HUES6 (cell line): ENCODE results near the gene ITPRIP.

Experiments used
- H3K27ac ChIP-seq: 2 replicates; pipeline ENCODE4 v1.7.0; 2013; ENCODE audit warnings: low read depth, mild to moderate bottlenecking, low read length, inconsistent platforms
- H3K27me3 ChIP-seq: 2 replicates; pipeline ENCODE4 v1.6.1; 2013; ENCODE audit warnings: low read length; ENCODE audit not compliant: control insufficient read depth, insufficient read depth
- H3K36me3 ChIP-seq: 2 replicates; pipeline ENCODE4 v1.6.1; 2013; ENCODE audit warnings: low read length; ENCODE audit not compliant: control insufficient read depth, insufficient read depth
- H3K4me1 ChIP-seq: 2 replicates; pipeline ENCODE4 v1.6.1; 2013; ENCODE audit warnings: low read length; ENCODE audit not compliant: control insufficient read depth, insufficient read depth
- H3K4me3 ChIP-seq: 2 replicates; pipeline ENCODE4 v1.5.1; 2013; ENCODE audit warnings: low read depth, low read length
- H3K9ac ChIP-seq: one replicate; pipeline ENCODE4 v1.6.1; 2013; ENCODE audit warnings: mild to moderate bottlenecking, low read length
- H3K9me3 ChIP-seq: 2 replicates; pipeline ENCODE4 v1.6.1; 2013; ENCODE audit warnings: low read depth, low read length; ENCODE audit not compliant: control insufficient read depth, insufficient read depth

Gene ITPRIP

DNA sequence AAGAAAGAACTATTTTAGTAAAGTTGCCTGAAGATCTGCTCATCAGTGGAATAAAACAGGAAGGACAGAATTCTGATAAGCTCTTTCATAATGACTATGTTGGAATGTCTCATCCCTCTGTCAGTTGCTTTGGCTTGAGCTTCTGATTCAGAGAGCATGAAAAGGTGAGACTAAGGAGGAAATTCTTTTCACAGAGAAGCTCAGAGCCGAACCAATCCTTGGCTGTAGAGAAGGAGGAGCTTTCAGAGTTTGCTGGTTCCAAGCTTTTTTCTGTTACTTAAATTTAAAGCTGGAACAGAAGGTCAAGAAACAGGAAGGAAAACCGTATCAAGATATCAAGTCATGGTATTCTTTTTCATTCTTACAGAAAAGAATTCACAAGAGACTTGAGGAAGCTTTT lies 45.3 kb downstream of the ITPRIP start:
- H3K4me1 ChIP-seq = peaks cover 9% of the 10 kb centered on the region
- H3K27me3 ChIP-seq = no peaks in the 10 kb centered on the region
- H3K4me3 ChIP-seq = no peak overlapping the region
- H3K9me3 ChIP-seq = no peaks in the 10 kb centered on the region
- no peaks in the 10 kb centered on the region for H3K36me3 ChIP-seq
- no peak overlapping the region for H3K9ac ChIP-seq
- no peak overlapping the region for H3K27ac ChIP-seq

- H3K9ac ChIP-seq = no peak overlapping the region
- H3K4me3 ChIP-seq = 0 out of 2 replicates have a peak overlapping the region, but pooled peaks have one; percentile 30
- no peak overlapping the region for H3K27ac ChIP-seq
- no peaks in the 10 kb centered on the region for H3K9me3 ChIP-seq
- H3K4me1 ChIP-seq = peaks cover 4% of the 10 kb centered on the region
- H3K36me3 ChIP-seq = no peaks in the 10 kb centered on the region
- no peaks in the 10 kb centered on the region for H3K27me3 ChIP-seq
These were observed 46.8 kb downstream of the ITPRIP start for GRCh38 chr10:104291439-104291951.

DNA sequence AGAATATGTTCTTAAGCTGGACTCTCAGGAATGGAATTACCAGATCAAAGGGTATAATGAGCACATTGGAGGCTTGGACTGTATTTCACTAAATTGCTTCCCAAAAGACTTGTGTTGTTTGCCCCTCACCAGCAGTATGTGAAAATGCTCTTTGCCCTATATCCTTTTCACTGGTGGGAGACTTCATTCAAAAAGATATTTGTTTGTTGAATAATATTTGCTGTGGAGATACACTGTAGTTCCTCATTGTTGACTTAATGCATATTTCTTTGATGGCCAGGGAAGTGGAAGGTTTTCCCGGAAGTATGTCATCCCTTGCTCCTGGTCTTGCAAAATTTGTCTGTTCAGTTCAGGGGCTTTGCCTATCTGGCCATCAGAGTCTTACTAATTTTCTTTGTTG lies 49.9 kb downstream of the ITPRIP start:
- H3K9ac ChIP-seq = no peak overlapping the region
- no peaks in the 10 kb centered on the region for H3K27me3 ChIP-seq
- H3K9me3 ChIP-seq = no peaks in the 10 kb centered on the region
- no peak overlapping the region for H3K4me3 ChIP-seq
- H3K27ac ChIP-seq = no peak overlapping the region
- peaks cover 4% of the 10 kb centered on the region for H3K4me1 ChIP-seq
- H3K36me3 ChIP-seq = no peaks in the 10 kb centered on the region

- H3K9ac ChIP-seq = no peak overlapping the region
- no peaks in the 10 kb centered on the region for H3K27me3 ChIP-seq
- H3K36me3 ChIP-seq = no peaks in the 10 kb centered on the region
- peaks cover 2% of the 10 kb centered on the region for H3K4me1 ChIP-seq
- no peak overlapping the region for H3K27ac ChIP-seq
- H3K4me3 ChIP-seq = no peak overlapping the region
- no peaks in the 10 kb centered on the region for H3K9me3 ChIP-seq
These were observed 51.3 kb downstream of the ITPRIP start for GRCh38 chr10:104286939-104287338.

- H3K36me3 ChIP-seq = no peaks in the 10 kb centered on the region
- no peak overlapping the region for H3K4me3 ChIP-seq
- H3K4me1 ChIP-seq = no peaks in the 10 kb centered on the region
- H3K27ac ChIP-seq = no peak overlapping the region
- H3K27me3 ChIP-seq = no peaks in the 10 kb centered on the region
- no peak overlapping the region for H3K9ac ChIP-seq
- H3K9me3 ChIP-seq = no peaks in the 10 kb centered on the region
These were observed 53.4 kb downstream of the ITPRIP start for GRCh38 chr10:104284846-104285245.

DNA sequence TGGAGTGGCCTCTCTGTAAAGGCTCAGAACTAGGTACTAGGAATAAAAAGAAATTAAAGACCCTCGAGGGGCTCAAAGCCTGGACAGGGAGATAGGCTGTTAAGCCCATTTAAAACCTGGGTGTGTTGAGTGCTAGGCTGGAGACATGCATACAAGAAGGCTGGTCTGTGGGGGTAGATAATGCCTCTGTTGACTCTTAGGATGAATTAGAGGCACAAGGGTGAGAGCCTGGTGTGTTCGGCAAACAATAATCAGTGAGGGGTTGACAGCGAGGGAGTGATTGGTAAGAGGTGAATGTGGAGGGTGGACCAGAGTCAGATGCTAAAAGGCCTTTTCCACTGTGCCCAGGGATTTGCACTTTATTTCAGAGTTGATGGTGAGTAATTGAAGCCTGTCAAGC lies 56.6 kb downstream of the ITPRIP start:
- H3K27me3 ChIP-seq = no peaks in the 10 kb centered on the region
- H3K27ac ChIP-seq = no peak overlapping the region
- no peaks in the 10 kb centered on the region for H3K4me1 ChIP-seq
- H3K4me3 ChIP-seq = no peak overlapping the region
- no peaks in the 10 kb centered on the region; the same call in 1 of the 2 replicates for H3K36me3 ChIP-seq
- no peak overlapping the region for H3K9ac ChIP-seq
- no peaks in the 10 kb centered on the region for H3K9me3 ChIP-seq

DNA sequence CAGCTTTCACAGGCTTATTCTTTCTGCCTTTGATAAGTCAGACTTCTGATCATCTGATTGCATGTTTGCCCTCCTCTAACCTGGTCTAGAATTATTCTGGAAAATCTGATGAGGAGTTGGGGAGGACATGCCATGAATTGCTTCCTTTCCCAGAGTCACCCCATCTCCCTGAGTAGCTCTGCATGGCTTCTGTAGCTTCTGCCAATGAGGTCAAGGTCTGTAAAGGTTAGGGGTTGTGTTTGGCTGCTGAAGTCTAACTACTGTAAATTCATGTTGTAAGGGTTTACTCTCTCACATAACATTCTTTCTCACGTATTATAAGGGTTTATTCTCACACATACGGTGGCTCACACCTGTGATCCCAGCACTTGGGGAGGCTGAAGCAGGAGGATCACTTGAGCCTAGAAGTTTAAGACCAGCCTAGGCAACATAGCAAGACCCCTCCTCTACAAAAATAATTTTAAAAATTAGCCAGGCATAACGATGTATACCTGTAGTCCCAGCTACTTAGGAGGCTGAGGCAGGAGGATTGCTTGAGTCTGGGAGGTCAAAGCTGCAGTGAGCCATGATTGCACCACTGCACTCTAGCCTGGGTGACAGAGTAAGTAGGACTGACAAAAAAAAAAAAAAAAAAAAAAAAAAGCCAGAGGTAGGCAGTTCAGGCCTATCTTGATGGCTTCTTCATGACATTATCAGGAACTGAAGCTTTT lies 58.6 kb downstream of the ITPRIP start:
- H3K36me3 ChIP-seq = no peaks in the 10 kb centered on the region; the same call in 1 of the 2 replicates
- peaks cover 10% of the 10 kb centered on the region; the same call in 1 of the 2 replicates for H3K4me1 ChIP-seq
- no peak overlapping the region for H3K27ac ChIP-seq
- no peaks in the 10 kb centered on the region for H3K9me3 ChIP-seq
- peaks cover 10% of the 10 kb centered on the region for H3K27me3 ChIP-seq
- no peak overlapping the region for H3K9ac ChIP-seq
- no peak overlapping the region for H3K4me3 ChIP-seq

DNA sequence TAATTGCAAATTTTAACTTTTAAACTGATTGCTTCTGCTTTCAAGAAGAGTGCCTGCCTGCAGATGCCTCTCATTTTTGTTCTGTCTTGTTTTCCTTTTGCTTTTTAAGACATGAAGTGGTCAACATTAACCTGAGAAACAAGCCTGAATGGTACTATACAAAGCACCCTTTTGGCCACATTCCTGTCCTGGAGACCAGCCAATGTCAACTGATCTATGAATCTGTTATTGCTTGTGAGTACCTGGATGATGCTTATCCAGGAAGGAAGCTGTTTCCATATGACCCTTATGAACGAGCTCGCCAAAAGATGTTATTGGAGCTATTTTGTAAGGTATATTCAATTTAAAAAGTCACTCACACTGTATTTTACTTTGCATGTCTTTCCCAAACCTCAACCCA lies 60.5 kb downstream of the ITPRIP start:
- H3K9ac ChIP-seq = no peak overlapping the region
- H3K36me3 ChIP-seq = no peaks in the 10 kb centered on the region; the same call in 1 of the 2 replicates
- H3K27ac ChIP-seq = no peak overlapping the region
- no peak overlapping the region for H3K4me3 ChIP-seq
- peaks cover 10% of the 10 kb centered on the region for H3K27me3 ChIP-seq
- H3K4me1 ChIP-seq = peaks cover 17% of the 10 kb centered on the region; the same call in 1 of the 2 replicates
- H3K9me3 ChIP-seq = no peaks in the 10 kb centered on the region

GRCh38 chr10:104276192-104276591 lies 62.1 kb downstream of the ITPRIP start:
- Histone ChIP-seq H3K9ac (no peak overlapping the region), H3K4me1 (peaks cover 17% of the 10 kb centered on the region; the same call in 1 of the 2 replicates), H3K9me3 (no peaks in the 10 kb centered on the region), H3K4me3 (no peak overlapping the region), H3K36me3 (no peaks in the 10 kb centered on the region; the same call in 1 of the 2 replicates), H3K27me3 (peaks cover 10% of the 10 kb centered on the region), H3K27ac (no peak overlapping the region)

GRCh38 chr10:104274762-104275721 lies 63.2 kb downstream of the ITPRIP start:
- Histone ChIP-seq H3K36me3 (no peaks in the 10 kb centered on the region; the same call in 1 of the 2 replicates), H3K9me3 (no peaks in the 10 kb centered on the region), H3K27me3 (peaks cover 10% of the 10 kb centered on the region), H3K9ac (peak overlapping the region; percentile 52), H3K4me1 (peaks cover 17% of the 10 kb centered on the region; the same call in 1 of the 2 replicates), H3K27ac (0 out of 2 replicates have a peak overlapping the region, but pooled peaks have one; percentile 22), H3K4me3 (peak overlapping the region; percentile 69)
